ENCODE measurements around the gene AMPD1. TPM values are rescaled to one million over a fixed set of nuclear protein-coding genes. Genes with fewer than 3 reads are reported as not detected.

The AMPD1 gene
- polyA plus RNA-seq, 1 of the 3 experiments (the other 2 are of a cell fraction): not detected

- CTCF ChIA-PET: interaction anchor here (1.2 kb wide), 1 partner anchor 294 kb away, joined by 5 read pairs; no protein-coding TSS in a partner anchor
These were observed 54.0 kb downstream of the AMPD1 start for GRCh38 chr1:114641377-114641776.

GRCh38 chr1:114638910-114639309, 56.4 kb downstream of the AMPD1 start:
- H3K36me3 ChIP-seq (replicated peaks in 1 of 2; ENCODE audit: control insufficient read depth in 1 of 2, insufficient read depth in 2 of 2, low read length in 1 of 2): no peaks in the 10 kb centered on the region
- WGBS (ENCODE audit: low lambda C conversion rate): 21% methylated on average over 3 of the region's 3 CpGs
- H3K9me3 ChIP-seq: no peaks in the 10 kb centered on the region
- CTCF ChIA-PET: no interaction called here
- no peak for TF ChIP-seq NFIC (IDR thresholded peaks at IDR 0.05; ENCODE audit: borderline replicate concordance)
- TF ChIP-seq, protein P1, sequence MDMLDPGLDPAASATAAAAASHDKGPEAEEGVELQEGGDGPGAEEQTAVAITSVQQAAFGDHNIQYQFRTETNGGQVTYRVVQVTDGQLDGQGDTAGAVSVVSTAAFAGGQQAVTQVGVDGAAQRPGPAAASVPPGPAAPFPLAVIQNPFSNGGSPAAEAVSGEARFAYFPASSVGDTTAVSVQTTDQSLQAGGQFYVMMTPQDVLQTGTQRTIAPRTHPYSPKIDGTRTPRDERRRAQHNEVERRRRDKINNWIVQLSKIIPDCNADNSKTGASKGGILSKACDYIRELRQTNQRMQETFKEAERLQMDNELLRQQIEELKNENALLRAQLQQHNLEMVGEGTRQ (IDR thresholded peaks at IDR 0.05; ENCODE audit: borderline replicate concordance, low read depth, low read length): no peak
- TF ChIP-seq, protein P2, sequence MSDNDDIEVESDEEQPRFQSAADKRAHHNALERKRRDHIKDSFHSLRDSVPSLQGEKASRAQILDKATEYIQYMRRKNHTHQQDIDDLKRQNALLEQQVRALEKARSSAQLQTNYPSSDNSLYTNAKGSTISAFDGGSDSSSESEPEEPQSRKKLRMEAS (IDR thresholded peaks at IDR 0.05; ENCODE audit: low read depth): no peak
- no peak for TF ChIP-seq CHD2 (IDR thresholded peaks at IDR 0.05; ENCODE audit: low read length, partially characterized antibody)
- TF ChIP-seq NRF1 (IDR thresholded peaks at IDR 0.05; ENCODE audit: low read depth, low read length): no peak
- TF ChIP-seq, protein P3, sequence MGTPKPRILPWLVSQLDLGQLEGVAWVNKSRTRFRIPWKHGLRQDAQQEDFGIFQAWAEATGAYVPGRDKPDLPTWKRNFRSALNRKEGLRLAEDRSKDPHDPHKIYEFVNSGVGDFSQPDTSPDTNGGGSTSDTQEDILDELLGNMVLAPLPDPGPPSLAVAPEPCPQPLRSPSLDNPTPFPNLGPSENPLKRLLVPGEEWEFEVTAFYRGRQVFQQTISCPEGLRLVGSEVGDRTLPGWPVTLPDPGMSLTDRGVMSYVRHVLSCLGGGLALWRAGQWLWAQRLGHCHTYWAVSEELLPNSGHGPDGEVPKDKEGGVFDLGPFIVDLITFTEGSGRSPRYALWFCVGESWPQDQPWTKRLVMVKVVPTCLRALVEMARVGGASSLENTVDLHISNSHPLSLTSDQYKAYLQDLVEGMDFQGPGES (IDR thresholded peaks at IDR 0.05; ENCODE audit: low read depth, low read length): no peak
- no peak for TF ChIP-seq SIN3A (IDR thresholded peaks at IDR 0.05; ENCODE audit: borderline replicate concordance, low read depth, low read length)
- no peak for TF ChIP-seq MEF2A (IDR thresholded peaks at IDR 0.05; ENCODE audit: borderline replicate concordance, low read depth)
- no peak for TF ChIP-seq YY1 (IDR thresholded peaks at IDR 0.05; ENCODE audit: low read depth)
- TF ChIP-seq FOSL2 (IDR thresholded peaks at IDR 0.05; ENCODE audit: borderline replicate concordance, low read depth): no peak
- no peak for TF ChIP-seq ZBTB33 (IDR thresholded peaks at IDR 0.05; ENCODE audit: borderline replicate concordance, low read depth)
- TF ChIP-seq RFX5 (IDR thresholded peaks at IDR 0.05; ENCODE audit: low read length): no peak
- TF ChIP-seq POLR2AphosphoS5 (IDR thresholded peaks at IDR 0.05; ENCODE audit: low read depth, low read length): no peak
- TF ChIP-seq JUND (IDR thresholded peaks at IDR 0.05): no peak
- TF ChIP-seq TEAD4 (IDR thresholded peaks at IDR 0.05; ENCODE audit: borderline replicate concordance, insufficient read depth): no peak
- TF ChIP-seq TAF1 (IDR thresholded peaks at IDR 0.05; ENCODE audit: borderline replicate concordance, low read depth, low read length): no peak
- no peak for TF ChIP-seq MXI1 (IDR thresholded peaks at IDR 0.05; ENCODE audit: low read depth, low read length)
- no peak for TF ChIP-seq SMC3 (IDR thresholded peaks at IDR 0.05; ENCODE audit: low read depth, low read length)
- no peaks in the 10 kb centered on the region for H4K20me1 ChIP-seq (ENCODE audit: insufficient read depth)
- no peaks in the 10 kb centered on the region for H3K79me2 ChIP-seq (ENCODE audit: insufficient read depth)
- DNase-seq: no peak
- no peak overlapping the region for H3K9ac ChIP-seq
- no peaks in the 10 kb centered on the region for H3F3A ChIP-seq (replicated peaks; ENCODE audit: insufficient read depth)
- POLR2A ChIA-PET: no interaction called here
- H2AFZ ChIP-seq (ENCODE audit: low read depth): no peak overlapping the region
- H3K4me3 ChIP-seq (ENCODE audit: low read depth in 2 of 2, low read length in 1 of 2): no peak overlapping the region
- H3K4me2 ChIP-seq: no peak overlapping the region
- no peaks in the 10 kb centered on the region for H3K9me2 ChIP-seq
- no peak overlapping the region for H3K27ac ChIP-seq (ENCODE audit: low read depth in 2 of 2, low read length in 1 of 2)
- no peaks in the 10 kb centered on the region for H3K4me1 ChIP-seq (ENCODE audit: control insufficient read depth in 1 of 2, insufficient read depth in 2 of 2, low read depth in 1 of 2, low read length in 1 of 2)
- peaks cover 22% of the 10 kb centered on the region; the same call in 1 of the 2 replicates for H3K27me3 ChIP-seq (ENCODE audit: insufficient read depth)

More at GRCh38 chr1:114641377-114641776, 54.0 kb downstream of the AMPD1 start:
- POLR2A ChIA-PET: no interaction called here
- no peak overlapping the region for H2AFZ ChIP-seq (ENCODE audit: low read depth)
- peaks cover 7% of the 10 kb centered on the region; the same call in 1 of the 2 replicates for H3K27me3 ChIP-seq (ENCODE audit: insufficient read depth)
- H3F3A ChIP-seq (replicated peaks; ENCODE audit: insufficient read depth): no peaks in the 10 kb centered on the region
- no peak for TF ChIP-seq RAD21 (IDR thresholded peaks at IDR 0.05; ENCODE audit: low read length)
- no peak for TF ChIP-seq EP300 (IDR thresholded peaks at IDR 0.05; ENCODE audit: borderline replicate concordance in 1 of 2, low read depth in 1 of 2, low read length in 1 of 2)
- H3K36me3 ChIP-seq (replicated peaks in 1 of 2; ENCODE audit: control insufficient read depth in 1 of 2, insufficient read depth in 2 of 2, low read length in 1 of 2): no peaks in the 10 kb centered on the region
- H4K20me1 ChIP-seq (ENCODE audit: insufficient read depth): no peaks in the 10 kb centered on the region
- H3K79me2 ChIP-seq (ENCODE audit: insufficient read depth): no peaks in the 10 kb centered on the region
- no peak overlapping the region for H3K4me2 ChIP-seq
- no peak overlapping the region for H3K27ac ChIP-seq (ENCODE audit: low read depth in 2 of 2, low read length in 1 of 2)
- no peaks in the 10 kb centered on the region for H3K9me3 ChIP-seq
- H3K4me3 ChIP-seq (ENCODE audit: low read depth in 2 of 2, low read length in 1 of 2): no peak overlapping the region
- H3K9ac ChIP-seq: no peak overlapping the region
- WGBS (ENCODE audit: low lambda C conversion rate): 20% methylated on average over 2 of the region's 2 CpGs
- no peaks in the 10 kb centered on the region for H3K4me1 ChIP-seq (ENCODE audit: control insufficient read depth in 1 of 2, insufficient read depth in 2 of 2, low read depth in 1 of 2, low read length in 1 of 2)
- no peaks in the 10 kb centered on the region for H3K9me2 ChIP-seq
- no peak for DNase-seq
